ENCODE measurements around the gene PTPRE. TPM values are rescaled to one million over a fixed set of nuclear protein-coding genes. Genes with fewer than 3 reads are reported as not detected.

The PTPRE gene
- total and polyA plus RNA-seq, 5 donors = 6.7 to 21.1 (median 12.9) TPM

GRCh38 chr10:127932521-127933270 is 25.8 kb downstream of the PTPRE start:
- Histone ChIP-seq H3K9me3 (ENCODE audit: control insufficient read depth, low read length) (no peaks in the 10 kb centered on the region), H3K4me1 (ENCODE audit: control insufficient read depth, insufficient read depth, low read length) (no peaks in the 10 kb centered on the region), H3K27ac (ENCODE audit: low read length) (no peak overlapping the region), H3K27me3 (ENCODE audit: control insufficient read depth, insufficient read depth) (no peaks in the 10 kb centered on the region), H3K4me3 (ENCODE audit: low read length) (no peak overlapping the region)
- 87% methylated on average over 15 of the region's 15 CpGs for WGBS
- intact Hi-C loops (cut with DNase I) = no loop called here
- no peak for ATAC-seq
- DNase-seq = no peak

- DNase-seq (no peak), ATAC-seq (no peak)
- Histone ChIP-seq H3K9me3 (ENCODE audit: control insufficient read depth, low read length) (no peaks in the 10 kb centered on the region), H3K4me1 (ENCODE audit: control insufficient read depth, insufficient read depth, low read length) (no peaks in the 10 kb centered on the region), H3K27ac (ENCODE audit: low read length) (no peak overlapping the region), H3K27me3 (ENCODE audit: control insufficient read depth, insufficient read depth) (no peaks in the 10 kb centered on the region), H3K4me3 (ENCODE audit: low read length) (no peak overlapping the region)
- 85% methylated on average over 5 of the region's 5 CpGs for WGBS
- intact Hi-C loops (cut with DNase I) = no loop called here
These were observed 26.4 kb downstream of the PTPRE start for GRCh38 chr10:127933271-127933670.

- H3K4me3 ChIP-seq (ENCODE audit: low read length) = no peak overlapping the region
- intact Hi-C loops (cut with DNase I) = no loop called here
- no peaks in the 10 kb centered on the region for H3K9me3 ChIP-seq (ENCODE audit: control insufficient read depth, low read length)
- H3K27me3 ChIP-seq (ENCODE audit: control insufficient read depth, insufficient read depth) = no peaks in the 10 kb centered on the region
- DNase-seq (no peak), ATAC-seq (peak in 1 of 2 donors; percentile 28)
- H3K27ac ChIP-seq (ENCODE audit: low read length) = no peak overlapping the region
- 97% methylated on average over 14 of the region's 14 CpGs for WGBS
- no peaks in the 10 kb centered on the region for H3K4me1 ChIP-seq (ENCODE audit: control insufficient read depth, insufficient read depth, low read length)
These were observed 27.5 kb downstream of the PTPRE start for GRCh38 chr10:127934383-127934782.

DNA sequence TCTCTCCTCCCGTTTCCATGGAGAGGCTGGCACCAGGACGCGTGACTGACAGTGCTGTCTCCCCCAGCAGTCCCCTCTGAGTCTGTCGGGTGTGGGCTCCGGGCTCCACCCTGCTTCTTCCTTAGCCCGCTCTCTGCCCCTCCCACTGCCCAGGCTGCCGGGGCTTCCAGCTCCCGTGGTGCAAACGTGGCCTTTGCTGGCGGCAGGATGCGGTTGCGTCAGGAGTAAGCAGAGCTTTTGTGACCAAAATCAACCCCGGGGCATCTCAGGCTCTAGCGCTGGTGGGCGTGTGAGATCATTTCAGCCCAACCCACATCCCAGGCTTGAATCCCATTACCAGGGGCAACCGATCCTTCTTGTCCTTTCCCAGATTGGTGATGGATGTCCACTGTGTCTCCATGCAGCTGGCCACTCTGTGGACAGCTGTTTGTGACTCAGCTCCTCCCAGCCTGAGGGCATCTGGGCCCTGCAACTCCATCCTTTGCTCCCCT is 28.2 kb downstream of the PTPRE start:
- Histone ChIP-seq H3K27me3 (ENCODE audit: control insufficient read depth, insufficient read depth) (no peaks in the 10 kb centered on the region), H3K27ac (ENCODE audit: low read length) (no peak overlapping the region), H3K9me3 (ENCODE audit: control insufficient read depth, low read length) (no peaks in the 10 kb centered on the region), H3K4me1 (ENCODE audit: control insufficient read depth, insufficient read depth, low read length) (no peaks in the 10 kb centered on the region), H3K4me3 (ENCODE audit: low read length) (no peak overlapping the region)
- ATAC-seq (peak in 1 of 2 donors; percentile 35), DNase-seq (no peak)
- WGBS = 77% methylated on average over 16 of the region's 16 CpGs
- intact Hi-C loops (cut with DNase I) = no loop called here

DNA sequence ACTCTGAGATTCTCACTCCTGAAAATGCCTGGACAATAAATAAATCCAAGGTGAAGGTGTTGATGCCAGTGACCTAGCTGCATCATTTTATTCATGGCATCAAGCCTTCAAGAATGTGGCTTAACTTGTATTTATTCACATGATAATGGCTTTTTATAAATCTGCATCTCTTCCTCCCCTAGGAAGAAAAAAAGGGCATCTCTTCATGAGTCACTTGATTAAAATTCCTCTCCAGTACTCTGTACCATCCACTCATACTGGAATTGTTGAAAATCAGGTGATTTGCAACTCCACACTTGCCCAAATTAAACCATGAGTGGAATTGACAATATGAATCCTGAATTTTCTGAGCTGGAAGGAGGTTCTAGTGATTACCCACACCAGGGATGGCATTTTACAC is 30.2 kb downstream of the PTPRE start:
- Histone ChIP-seq H3K4me3 (ENCODE audit: low read length) (no peak overlapping the region), H3K27me3 (ENCODE audit: control insufficient read depth, insufficient read depth) (no peaks in the 10 kb centered on the region), H3K9me3 (ENCODE audit: control insufficient read depth, low read length) (no peaks in the 10 kb centered on the region), H3K27ac (ENCODE audit: low read length) (no peak overlapping the region), H3K4me1 (ENCODE audit: control insufficient read depth, insufficient read depth, low read length) (no peaks in the 10 kb centered on the region)
- no peak for DNase-seq
- ATAC-seq = no peak
- intact Hi-C loops (cut with DNase I) = no loop called here

- H3K4me1 ChIP-seq (ENCODE audit: control insufficient read depth, insufficient read depth, low read length) = no peaks in the 10 kb centered on the region
- H3K27ac ChIP-seq (ENCODE audit: low read length) = no peak overlapping the region
- 55% methylated on average over 5 of the region's 5 CpGs for WGBS
- intact Hi-C loops (cut with DNase I) = no loop called here
- ATAC-seq = no peak
- no peaks in the 10 kb centered on the region for H3K27me3 ChIP-seq (ENCODE audit: control insufficient read depth, insufficient read depth)
- no peak overlapping the region for H3K4me3 ChIP-seq (ENCODE audit: low read length)
- no peak for DNase-seq
- no peaks in the 10 kb centered on the region for H3K9me3 ChIP-seq (ENCODE audit: control insufficient read depth, low read length)
These were observed 31.1 kb downstream of the PTPRE start for GRCh38 chr10:127937915-127938463.

DNA sequence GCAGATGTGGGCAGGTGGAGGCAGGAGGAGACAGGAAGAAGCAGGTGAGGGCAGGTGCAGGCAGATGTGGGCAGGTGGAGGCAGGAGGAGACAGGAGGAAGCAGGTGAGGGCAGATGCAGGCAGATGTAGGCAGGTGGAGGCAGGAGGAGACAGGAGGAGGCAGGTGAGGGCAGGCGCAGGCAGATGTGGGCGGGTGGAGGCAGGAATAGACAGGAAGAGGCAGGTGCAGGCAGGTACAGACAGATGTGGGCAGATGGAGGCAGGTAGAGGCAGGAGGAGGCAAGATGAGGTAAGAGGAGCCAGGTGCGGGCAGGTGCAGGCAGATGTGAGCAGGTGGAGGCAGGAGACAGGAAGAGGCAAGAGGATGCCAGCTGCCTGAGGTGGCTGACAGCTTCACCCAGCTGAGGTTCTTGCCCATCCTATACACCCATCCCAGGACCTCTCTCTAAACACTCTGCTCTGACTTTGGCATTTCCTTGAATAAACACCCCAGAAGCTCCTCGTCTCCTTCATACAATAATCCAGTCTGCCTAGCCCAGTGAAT is 33.0 kb downstream of the PTPRE start:
- H3K27me3 ChIP-seq (ENCODE audit: control insufficient read depth, insufficient read depth) = no peaks in the 10 kb centered on the region
- intact Hi-C loops (cut with DNase I) = no loop called here
- no peak for ATAC-seq
- no peak overlapping the region for H3K4me3 ChIP-seq (ENCODE audit: low read length)
- H3K9me3 ChIP-seq (ENCODE audit: control insufficient read depth, low read length) = no peaks in the 10 kb centered on the region
- no peaks in the 10 kb centered on the region for H3K4me1 ChIP-seq (ENCODE audit: control insufficient read depth, insufficient read depth, low read length)
- no peak overlapping the region for H3K27ac ChIP-seq (ENCODE audit: low read length)
- no peak for DNase-seq
- WGBS = 94% methylated on average over 4 of the region's 4 CpGs

GRCh38 chr10:127940866-127941640 is 34.1 kb downstream of the PTPRE start:
- no peak overlapping the region for H3K4me3 ChIP-seq (ENCODE audit: low read length)
- intact Hi-C loops (cut with DNase I) = no loop called here
- no peaks in the 10 kb centered on the region for H3K27me3 ChIP-seq (ENCODE audit: control insufficient read depth, insufficient read depth)
- DNase-seq (no peak), ATAC-seq (no peak)
- WGBS = 83% methylated on average over 6 of the region's 6 CpGs
- no peak overlapping the region for H3K27ac ChIP-seq (ENCODE audit: low read length)
- peaks cover 8% of the 10 kb centered on the region for H3K4me1 ChIP-seq (ENCODE audit: control insufficient read depth, insufficient read depth, low read length)
- no peaks in the 10 kb centered on the region for H3K9me3 ChIP-seq (ENCODE audit: control insufficient read depth, low read length)

GRCh38 chr10:127942811-127943210 is 35.9 kb downstream of the PTPRE start:
- DNase-seq = no peak
- H3K9me3 ChIP-seq (ENCODE audit: control insufficient read depth, low read length) = no peaks in the 10 kb centered on the region
- no peaks in the 10 kb centered on the region for H3K27me3 ChIP-seq (ENCODE audit: control insufficient read depth, insufficient read depth)
- H3K4me3 ChIP-seq (ENCODE audit: low read length) = no peak overlapping the region
- no peak for ATAC-seq
- H3K4me1 ChIP-seq (ENCODE audit: control insufficient read depth, insufficient read depth, low read length) = peaks cover 8% of the 10 kb centered on the region
- WGBS = 44% methylated on average over 7 of the region's 7 CpGs
- H3K27ac ChIP-seq (ENCODE audit: low read length) = no peak overlapping the region
- intact Hi-C loops (cut with DNase I) = no loop called here

DNA sequence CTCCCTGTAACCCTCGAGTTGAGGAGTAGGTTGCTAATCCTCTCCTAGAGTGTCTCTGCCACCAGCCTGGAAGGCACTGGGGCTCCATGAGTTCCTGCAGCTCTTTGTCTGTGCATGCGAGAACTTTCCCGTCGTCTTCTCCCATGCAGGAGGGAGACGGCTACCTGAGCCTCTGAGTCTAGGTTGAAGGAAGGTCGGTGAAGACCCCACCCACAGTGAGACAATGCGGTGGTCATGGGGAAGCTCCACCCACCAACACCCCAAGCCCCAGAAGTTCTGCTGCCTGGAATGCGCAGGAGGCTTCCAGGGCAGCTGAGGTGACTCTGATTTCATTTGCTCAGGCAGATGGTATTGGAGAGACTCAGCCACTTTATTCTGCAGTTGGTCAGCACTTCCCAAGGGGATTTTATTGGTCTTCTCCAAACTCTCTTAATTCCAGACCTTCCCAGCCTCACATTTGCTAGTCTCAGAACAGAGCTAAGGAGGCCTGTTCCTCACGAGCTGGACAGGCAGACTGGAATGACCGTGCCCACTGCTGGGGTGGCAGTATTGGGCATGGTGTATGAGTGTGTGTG is 36.5 kb downstream of the PTPRE start:
- ATAC-seq (no peak), DNase-seq (no peak)
- intact Hi-C loops (cut with DNase I) = no loop called here
- Histone ChIP-seq H3K4me3 (ENCODE audit: low read length) (no peak overlapping the region), H3K27me3 (ENCODE audit: control insufficient read depth, insufficient read depth) (no peaks in the 10 kb centered on the region), H3K9me3 (ENCODE audit: control insufficient read depth, low read length) (no peaks in the 10 kb centered on the region), H3K27ac (ENCODE audit: low read length) (no peak overlapping the region), H3K4me1 (ENCODE audit: control insufficient read depth, insufficient read depth, low read length) (peaks cover 8% of the 10 kb centered on the region)
- WGBS = 81% methylated on average over 10 of the region's 10 CpGs

GRCh38 chr10:127944256-127944655 is 37.4 kb downstream of the PTPRE start:
- WGBS = 96% methylated on average over 2 of the region's 2 CpGs

More at GRCh38 chr10:127944256-127944655, 37.4 kb downstream of the PTPRE start:
- Histone ChIP-seq H3K9me3 (ENCODE audit: control insufficient read depth, low read length) (no peaks in the 10 kb centered on the region), H3K4me1 (ENCODE audit: control insufficient read depth, insufficient read depth, low read length) (peaks cover 8% of the 10 kb centered on the region), H3K27me3 (ENCODE audit: control insufficient read depth, insufficient read depth) (no peaks in the 10 kb centered on the region), H3K27ac (ENCODE audit: low read length) (no peak overlapping the region), H3K4me3 (ENCODE audit: low read length) (no peak overlapping the region)
- no peak for DNase-seq
- intact Hi-C loops (cut with DNase I) = no loop called here
- ATAC-seq = no peak

Measured in right cardiac atrium (tissue), 5 donors.